IPS-11a (cell line): Measurements from ENCODE around the gene EEPD1.
A peak's percentile ranks its signal among the peaks of the same experiment; 100 is the strongest.
"Not testable (repeated sequence)": the region's sequence is repeated elsewhere in the genome, so short reads cannot be mapped to it uniquely, and the experiment has no call there.

Source experiments
- H3K4me3 ChIP-seq: one replicate; pipeline ENCODE4 v1.5.1; 2013; ENCODE audit warnings: low read depth, low read length, control low read depth

The EEPD1 gene

GRCh38 chr7:36152756-36153570, at the start of gene EEPD1:
EEPD1 (plus strand) TSS chr7:36153254; CDS start chr7:36154325, 1,071 bp downstream.
- peak within 1 kb of the TSS; percentile 49 for H3K4me3 ChIP-seq

GRCh38 chr7:36103837-36104561, 49.1 kb upstream of the EEPD1 start:
- H3K4me3 ChIP-seq: no peak overlapping the region

- H3K4me3 ChIP-seq: not testable (repeated sequence)
Measured at GRCh38 chr7:36106972-36107908, 45.8 kb upstream of the EEPD1 start.

- no peak overlapping the region for H3K4me3 ChIP-seq
Measured at GRCh38 chr7:36107926-36108631, 45.0 kb upstream of the EEPD1 start.

- no peak overlapping the region for H3K4me3 ChIP-seq
Measured at GRCh38 chr7:36109013-36109627, 43.9 kb upstream of the EEPD1 start.

- no peak overlapping the region for H3K4me3 ChIP-seq
Measured at GRCh38 chr7:36110584-36110983, 42.5 kb upstream of the EEPD1 start.

- no peak overlapping the region for H3K4me3 ChIP-seq
Measured at GRCh38 chr7:36112969-36113368, 40.1 kb upstream of the EEPD1 start.

- H3K4me3 ChIP-seq: no peak overlapping the region
Measured at GRCh38 chr7:36114355-36114754, 38.7 kb upstream of the EEPD1 start.

- H3K4me3 ChIP-seq: no peak overlapping the region
Measured at GRCh38 chr7:36115448-36116321, 37.4 kb upstream of the EEPD1 start.

GRCh38 chr7:36116347-36117202, 36.5 kb upstream of the EEPD1 start:
- H3K4me3 ChIP-seq: no peak overlapping the region

GRCh38 chr7:36117203-36117840, 35.7 kb upstream of the EEPD1 start:
- no peak overlapping the region for H3K4me3 ChIP-seq

GRCh38 chr7:36118344-36118743, 34.7 kb upstream of the EEPD1 start:
- no peak overlapping the region for H3K4me3 ChIP-seq

- H3K4me3 ChIP-seq: no peak overlapping the region
Measured at GRCh38 chr7:36119005-36119706, 33.9 kb upstream of the EEPD1 start.

- not testable (repeated sequence) for H3K4me3 ChIP-seq
Measured at GRCh38 chr7:36119983-36120646, 32.9 kb upstream of the EEPD1 start.

GRCh38 chr7:36125630-36126029, 27.4 kb upstream of the EEPD1 start:
- not testable (repeated sequence) for H3K4me3 ChIP-seq

GRCh38 chr7:36127075-36127740, 25.8 kb upstream of the EEPD1 start:
- H3K4me3 ChIP-seq: no peak overlapping the region
